ENCODE data around the gene SMAD5. TPM values are rescaled to one million over a fixed set of nuclear protein-coding genes. Genes with fewer than 3 reads are reported as not detected.

The SMAD5 gene
- total RNA-seq, 1 experiment from 2014 or later, result 64.3 TPM

DNA sequence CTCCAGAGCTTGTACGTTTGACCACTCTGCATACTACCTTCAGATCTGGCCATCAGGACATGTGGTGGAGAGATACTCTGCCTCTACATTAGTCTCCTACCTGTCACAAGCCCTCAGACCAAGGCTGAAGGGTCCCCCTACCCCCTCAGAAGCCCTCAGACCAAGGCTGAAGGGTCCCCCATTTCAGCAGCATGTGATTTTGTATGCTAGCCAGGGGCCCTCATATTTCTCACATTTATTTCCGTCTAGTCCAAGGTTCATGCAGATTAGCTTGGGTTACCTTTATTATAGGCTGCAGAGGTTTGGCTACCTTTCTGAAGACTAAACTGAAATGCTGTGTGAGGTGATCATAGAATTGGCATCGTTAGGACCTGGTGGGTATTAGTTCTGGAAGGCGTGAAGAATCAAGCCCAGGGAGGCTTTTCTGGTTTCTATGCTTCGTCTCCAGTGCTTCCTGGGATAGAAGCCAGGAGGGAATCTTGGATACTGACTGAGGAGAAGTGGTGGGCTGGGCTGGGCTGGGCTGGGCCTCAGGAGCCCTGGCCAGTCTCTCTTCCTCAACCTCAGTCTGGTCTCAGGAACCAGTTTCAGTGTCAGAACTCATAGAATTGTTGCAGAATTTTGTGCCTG, 57.6 kb downstream of the SMAD5 start:
- Histone ChIP-seq H2AFZ (ENCODE audit: low read depth, low read length, poor library complexity, severe bottlenecking) (no peak overlapping the region), H3K9me2 (ENCODE audit: insufficient read depth) (no peaks in the 10 kb centered on the region), H3K4me3 (replicated peaks in 1 of 2; ENCODE audit: low read depth in 1 of 2, low read length in 2 of 2) (no peak overlapping the region), H3K36me3 (ENCODE audit: control insufficient read depth in 1 of 2, insufficient read depth in 2 of 2, low read length in 2 of 2) (0 out of 4 replicates have a peak, but pooled peaks cover 0 to 2% of the 10 kb centered on the region in 2 experiments), H3K4me2 (ENCODE audit: low read length) (no peak overlapping the region), H3K9me3 (ENCODE audit: control insufficient read depth in 1 of 2, insufficient read depth in 1 of 2, low read depth in 1 of 2, low read length in 2 of 2) (no peaks in the 10 kb centered on the region), H4K20me1 (ENCODE audit: insufficient read depth) (no peaks in the 10 kb centered on the region), H3K79me2 (ENCODE audit: insufficient read depth, low read length) (no peaks in the 10 kb centered on the region), H3K27me3 (ENCODE audit: insufficient read depth, low read length) (no peaks in the 10 kb centered on the region), H3K4me1 (ENCODE audit: control insufficient read depth in 1 of 2, insufficient read depth in 2 of 2, low read length in 2 of 2) (no peaks in the 10 kb centered on the region), H3K27ac (ENCODE audit: low read depth, low read length) (no peak overlapping the region), H3K9ac (ENCODE audit: low read length) (no peak overlapping the region)
- ChIA-PET RAD21 (ENCODE audit: low non-redundant PET in 1 of 2, low total read pairs in 2 of 2, uncharacterized antibody in 2 of 2, unreplicated experiment in 2 of 2) (no interaction called here), POLR2A (no interaction called here), CTCF (interaction anchor here (1.0 kb wide), 1 partner anchor 22 kb away, joined by 4 read pairs; no protein-coding TSS in a partner anchor)
- ATAC-seq (no peak), DNase-seq (ENCODE audit: low read depth, low spot score) (no peak)
- no TSS peak for BruUV-seq (replicated peaks)
- intact Hi-C loops (cut with micrococcal nuclease), result no loop called here
- TF ChIP-seq JUND (IDR thresholded peaks at IDR 0.05) (no peak), ZNF274 (IDR thresholded peaks at IDR 0.05; ENCODE audit: low read depth, low read length) (no peak), ELF1 (IDR thresholded peaks at IDR 0.05; ENCODE audit: borderline replicate concordance, low read depth) (no peak), POLR2AphosphoS5 (IDR thresholded peaks at IDR 0.05; ENCODE audit: low read depth, low read length) (no peak), RAD21 (IDR thresholded peaks at IDR 0.05; ENCODE audit: low read depth) (no peak), CEBPB (IDR thresholded peaks at IDR 0.05; ENCODE audit: low read depth) (no peak), ZFX (IDR thresholded peaks at IDR 0.05) (no peak), TCF7L2 (IDR thresholded peaks at IDR 0.05; ENCODE audit: borderline replicate concordance, extremely low read depth, insufficient read depth, insufficient read length) (no peak), EZH2phosphoT487 (IDR thresholded peaks at IDR 0.05; ENCODE audit: borderline replicate concordance) (no peak), EZH2 (IDR thresholded peaks at IDR 0.05) (no peak), EGR1 (IDR thresholded peaks at IDR 0.05; ENCODE audit: low read depth) (no peak), YY1 (IDR thresholded peaks at IDR 0.05; ENCODE audit: extremely low read depth, insufficient replicate concordance, low read depth, low read length) (no peak), SIN3A (IDR thresholded peaks at IDR 0.05; ENCODE audit: low read depth) (no peak), SRF (IDR thresholded peaks at IDR 0.05; ENCODE audit: low read depth) (no peak)
- TF ChIP-seq, protein P1, sequence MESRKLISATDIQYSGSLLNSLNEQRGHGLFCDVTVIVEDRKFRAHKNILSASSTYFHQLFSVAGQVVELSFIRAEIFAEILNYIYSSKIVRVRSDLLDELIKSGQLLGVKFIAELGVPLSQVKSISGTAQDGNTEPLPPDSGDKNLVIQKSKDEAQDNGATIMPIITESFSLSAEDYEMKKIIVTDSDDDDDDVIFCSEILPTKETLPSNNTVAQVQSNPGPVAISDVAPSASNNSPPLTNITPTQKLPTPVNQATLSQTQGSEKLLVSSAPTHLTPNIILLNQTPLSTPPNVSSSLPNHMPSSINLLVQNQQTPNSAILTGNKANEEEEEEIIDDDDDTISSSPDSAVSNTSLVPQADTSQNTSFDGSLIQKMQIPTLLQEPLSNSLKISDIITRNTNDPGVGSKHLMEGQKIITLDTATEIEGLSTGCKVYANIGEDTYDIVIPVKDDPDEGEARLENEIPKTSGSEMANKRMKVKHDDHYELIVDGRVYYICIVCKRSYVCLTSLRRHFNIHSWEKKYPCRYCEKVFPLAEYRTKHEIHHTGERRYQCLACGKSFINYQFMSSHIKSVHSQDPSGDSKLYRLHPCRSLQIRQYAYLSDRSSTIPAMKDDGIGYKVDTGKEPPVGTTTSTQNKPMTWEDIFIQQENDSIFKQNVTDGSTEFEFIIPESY (IDR thresholded peaks at IDR 0.05; ENCODE audit: extremely low read depth, insufficient replicate concordance, low read length), result no peak
- TF ChIP-seq, protein P2, sequence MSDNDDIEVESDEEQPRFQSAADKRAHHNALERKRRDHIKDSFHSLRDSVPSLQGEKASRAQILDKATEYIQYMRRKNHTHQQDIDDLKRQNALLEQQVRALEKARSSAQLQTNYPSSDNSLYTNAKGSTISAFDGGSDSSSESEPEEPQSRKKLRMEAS (IDR thresholded peaks at IDR 0.05), result no peak
